Forelimb muscle (tissue), 1 donor: Measurements from ENCODE around the gene C17orf75. TPM values are rescaled to one million over a fixed set of nuclear protein-coding genes. Genes with fewer than 3 reads are reported as not detected.
A peak's percentile ranks its signal among the peaks of the same experiment; 100 is the strongest.
"Not testable (repeated sequence)": the region's sequence is repeated elsewhere in the genome, so short reads cannot be mapped to it uniquely, and the experiment has no call there.

Experiments used
- DNase-seq: peaks from one replicate; pipeline ENCODE4 v3.0.0-alpha.2; 2013; ENCODE audit warnings: low read depth
- polyA plus RNA-seq: library from polyadenylated mRNA; unstranded; fragments of 120-200 nt; gene quantifications from one replicate; pipeline ENCODE4 v1.2.1, GENCODE V29; 2013; ENCODE audit not compliant: insufficient read length

C17orf75 gene
- polyA plus RNA-seq, 1 donor = 17.8 TPM

DNA sequence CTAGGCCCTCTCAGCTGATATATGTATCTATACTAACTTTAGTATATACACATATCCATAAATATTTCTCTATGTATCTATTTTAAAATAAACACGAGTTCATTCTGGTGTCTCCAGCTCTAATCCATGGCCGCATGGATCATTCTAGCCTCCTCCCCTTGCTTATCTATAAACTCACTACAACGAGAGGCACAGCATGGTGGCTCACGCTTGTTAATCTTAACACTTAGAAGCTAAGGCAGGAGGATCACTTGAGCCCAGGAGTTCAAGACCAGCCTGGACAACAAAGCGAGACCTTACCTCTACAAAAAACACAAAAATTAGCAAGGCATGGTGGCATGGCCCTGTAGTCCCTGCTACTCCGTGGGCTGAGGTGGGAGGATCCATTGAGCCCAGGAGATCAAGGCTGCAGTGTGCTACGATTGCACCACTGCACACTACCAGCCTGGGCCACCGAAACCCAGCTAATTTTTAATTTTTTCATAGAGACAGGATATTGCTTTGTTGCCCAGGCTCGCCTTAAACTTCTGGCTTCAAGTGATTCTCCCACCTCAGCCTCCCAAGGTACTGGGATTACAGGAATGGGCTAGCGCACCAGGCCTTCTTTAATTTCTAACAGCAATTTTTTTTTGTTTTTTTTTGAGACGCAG lies 4.1 kb upstream of the C17orf75 start:
- DNase-seq = no peak

DNA sequence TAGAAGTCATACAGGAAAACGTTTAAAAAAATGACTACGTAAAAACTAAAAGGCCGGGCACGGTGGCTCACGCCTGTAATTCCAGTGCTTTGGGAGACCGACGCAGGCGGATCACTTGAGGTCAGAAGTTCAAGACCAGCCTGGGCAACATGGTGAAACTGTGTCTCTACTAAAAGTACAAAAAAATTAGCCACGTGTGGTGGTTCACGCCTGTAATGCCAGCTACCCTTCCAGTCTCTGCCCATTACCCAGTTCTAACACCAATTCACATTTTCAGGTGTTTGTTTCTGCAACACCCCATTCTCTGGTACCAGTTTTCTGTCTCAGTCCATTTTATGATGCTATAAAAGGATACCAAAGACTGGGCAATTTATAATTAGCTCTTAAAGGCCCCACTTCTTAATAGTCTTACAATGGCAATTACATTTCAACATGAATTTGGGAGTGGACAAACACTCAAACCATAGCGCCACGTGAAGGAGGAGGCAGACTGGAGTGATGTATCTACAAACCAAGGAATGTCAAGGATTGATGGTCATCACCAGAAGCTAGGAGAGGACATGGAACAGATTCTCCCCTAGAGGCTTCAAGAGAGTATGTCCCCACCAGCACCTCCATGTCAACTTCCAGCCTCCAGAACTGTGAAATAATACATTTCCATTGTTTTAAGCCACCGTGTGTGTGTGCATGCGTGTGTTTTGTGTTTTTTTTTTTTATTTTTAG lies 791 bp upstream of the C17orf75 start:
- DNase-seq = no peak

DNA sequence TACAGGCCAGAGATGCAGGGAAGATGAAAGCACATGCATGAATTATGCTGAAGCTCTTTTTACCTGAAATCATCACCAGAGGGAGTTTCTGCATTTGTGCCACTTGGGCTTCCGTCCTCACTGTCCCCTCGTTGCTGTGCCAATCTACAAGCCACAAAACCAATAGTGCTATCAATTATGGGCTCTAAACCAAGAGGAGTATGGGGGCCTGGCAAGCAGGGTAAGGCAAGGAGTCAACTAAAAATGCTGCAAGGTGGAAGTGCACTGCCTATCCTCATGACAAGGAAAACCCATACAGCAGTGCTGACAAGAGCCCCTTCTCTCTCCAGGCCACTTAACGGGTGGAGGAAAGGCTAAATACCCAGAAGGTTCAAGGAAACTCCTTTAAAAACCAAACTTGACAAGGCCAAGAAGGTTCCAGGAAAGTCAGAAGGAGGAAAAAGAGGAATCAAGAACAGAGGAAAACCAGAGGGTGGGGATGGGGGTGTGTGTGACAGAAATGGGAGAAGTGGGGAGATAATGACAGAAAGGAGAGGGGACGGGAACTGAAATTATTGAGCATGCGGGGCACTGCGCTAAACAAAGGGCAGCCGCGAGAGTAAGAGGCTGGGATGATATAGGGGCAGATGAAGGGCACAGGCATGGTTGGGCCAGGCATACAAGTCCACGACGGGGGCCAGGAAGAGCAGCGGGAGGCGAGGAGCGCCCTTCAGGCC lies 674 bp downstream of the C17orf75 start:
- no peak for DNase-seq

DNA sequence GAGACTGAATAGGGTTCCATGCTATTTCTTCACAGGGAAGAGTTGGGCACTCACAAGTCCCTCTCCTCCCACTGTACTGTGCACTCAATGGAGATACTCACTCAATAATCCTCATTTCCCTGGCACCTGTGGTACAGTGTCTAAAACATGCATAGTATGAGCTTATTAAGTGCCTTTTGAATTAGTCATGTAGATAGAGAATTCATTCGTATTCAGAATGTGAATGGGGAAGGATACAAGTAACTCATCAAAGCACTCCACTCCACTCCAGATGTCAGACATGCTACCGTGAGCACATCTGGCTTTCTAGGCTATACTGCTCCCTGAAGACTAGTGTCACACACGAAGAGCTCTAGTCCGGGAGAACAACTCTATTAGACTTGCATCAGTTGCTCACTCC lies 6.3 kb downstream of the C17orf75 start:
- DNase-seq = no peak

DNA sequence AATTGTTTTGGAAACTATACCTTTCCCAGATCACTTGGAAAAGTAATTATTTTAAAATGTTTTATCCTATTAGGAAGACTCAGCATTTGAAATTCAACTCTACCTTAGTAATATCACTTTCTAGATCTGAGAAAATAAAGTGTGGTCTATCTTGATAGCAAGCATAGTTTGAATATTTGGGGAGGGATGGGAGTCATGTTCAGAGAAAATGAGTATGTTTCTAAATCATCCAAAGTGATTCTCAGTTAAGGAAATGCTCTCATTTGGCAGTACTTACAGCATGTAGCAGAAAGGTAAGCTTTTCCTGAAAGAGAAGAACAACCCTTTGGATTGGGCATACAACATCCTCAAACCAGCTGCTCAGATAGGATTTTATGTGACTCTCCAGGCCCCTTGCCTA lies 6.9 kb downstream of the C17orf75 start:
- DNase-seq = no peak

- no peak for DNase-seq
These were observed 8.8 kb downstream of the C17orf75 start for GRCh38 chr17:32333187-32333586.

DNA sequence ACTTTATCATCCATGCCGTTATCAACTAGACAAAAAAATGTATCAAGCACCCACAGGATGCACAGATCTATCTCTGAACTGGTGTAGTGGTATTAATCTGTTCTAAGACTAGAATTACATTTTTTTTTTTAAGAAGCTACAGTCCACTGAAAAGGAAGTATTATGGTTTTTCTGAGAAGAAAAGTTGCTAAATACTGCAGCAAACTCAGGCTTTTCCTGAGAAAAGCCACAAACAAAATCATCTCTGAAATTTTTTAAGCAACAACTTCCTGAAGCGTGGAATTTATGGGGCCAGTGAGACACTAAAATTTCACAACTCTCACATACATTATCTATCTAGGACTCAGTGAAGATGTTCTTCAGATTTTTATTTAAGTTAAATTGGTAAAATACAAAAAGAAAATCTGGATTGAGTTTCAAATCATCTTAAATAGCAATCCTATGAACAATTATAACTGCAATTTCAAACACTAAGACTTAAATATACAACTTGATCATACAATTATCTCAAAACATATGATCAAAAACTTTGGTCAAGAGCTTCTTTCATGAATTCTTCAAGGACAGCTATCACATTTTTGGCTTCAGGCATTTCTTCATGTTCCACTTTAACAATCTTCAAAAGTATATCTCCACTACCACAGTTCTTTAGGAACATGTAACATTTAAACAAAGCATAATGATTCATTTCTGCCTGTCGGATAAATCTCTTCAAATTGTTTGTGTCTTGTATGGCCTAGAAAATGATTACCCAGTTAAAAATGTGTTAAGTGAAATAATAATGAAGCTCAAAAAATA lies 10.5 kb downstream of the C17orf75 start:
- no peak for DNase-seq

GRCh38 chr17:32330147-32330546 lies 11.8 kb downstream of the C17orf75 start:
- DNase-seq = no peak

DNA sequence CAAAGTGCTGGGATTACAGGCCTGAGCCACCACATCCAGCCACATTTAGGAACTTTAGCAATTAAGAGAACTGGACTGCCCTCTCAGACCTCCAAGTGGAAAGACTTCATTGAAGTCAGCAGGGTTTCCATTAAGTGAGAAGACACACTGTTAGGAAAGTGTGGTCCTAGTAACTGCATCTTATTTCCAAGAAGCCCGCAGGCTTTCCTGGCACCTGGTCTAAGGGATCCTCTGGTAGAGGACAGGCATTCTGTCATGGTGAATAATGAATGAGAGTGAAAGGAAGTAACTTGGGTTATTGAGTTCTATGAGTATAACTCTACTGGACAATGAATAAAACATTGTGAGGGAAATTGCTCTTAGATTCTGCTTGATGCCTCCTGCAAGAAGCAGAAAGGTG lies 14.1 kb downstream of the C17orf75 start:
- DNase-seq = no peak

GRCh38 chr17:32323811-32324491 lies 18.0 kb downstream of the C17orf75 start:
- DNase-seq = no peak

GRCh38 chr17:32323046-32323445 lies 18.9 kb downstream of the C17orf75 start:
- no peak for DNase-seq

DNA sequence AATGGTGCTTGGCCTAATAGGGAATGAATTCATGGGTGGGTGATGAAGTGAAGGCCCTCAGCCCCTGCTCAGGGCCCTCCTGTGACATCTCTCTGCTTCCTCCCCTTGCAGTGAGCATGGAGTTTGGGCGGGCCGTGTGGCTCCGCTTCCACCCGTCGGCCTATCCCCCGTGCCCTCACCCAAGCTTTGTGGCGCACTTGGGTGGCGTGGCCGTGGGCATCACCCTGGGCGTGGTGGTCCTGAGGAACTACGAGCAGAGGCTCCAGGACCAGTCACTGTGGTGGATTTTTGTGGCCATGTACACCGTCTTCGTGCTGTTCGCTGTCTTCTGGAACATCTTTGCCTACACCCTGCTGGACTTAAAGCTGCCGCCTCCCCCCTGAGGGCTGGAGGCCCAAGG lies 21.1 kb downstream of the C17orf75 start:
- DNase-seq = no peak

DNA sequence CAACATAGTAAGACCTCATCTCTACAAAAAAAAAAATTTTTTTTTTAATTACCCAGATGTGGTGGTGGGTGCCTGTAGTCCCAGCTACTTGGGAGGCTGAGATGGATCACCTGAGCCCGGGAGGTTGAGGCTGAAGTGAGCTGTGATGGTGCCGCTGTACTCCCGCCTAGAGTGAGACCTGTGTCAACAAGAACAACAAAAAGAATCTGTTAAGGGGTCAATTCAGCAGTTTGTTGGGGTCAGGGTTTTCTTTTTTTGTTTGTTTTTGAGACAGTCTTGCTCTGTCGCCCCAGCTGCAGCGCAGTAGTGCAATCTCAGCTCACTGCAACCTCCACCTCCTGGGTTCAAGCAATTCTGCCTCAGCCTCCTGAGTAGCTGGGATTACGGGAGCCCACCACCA lies 21.9 kb downstream of the C17orf75 start:
- not testable (repeated sequence) for DNase-seq

DNA sequence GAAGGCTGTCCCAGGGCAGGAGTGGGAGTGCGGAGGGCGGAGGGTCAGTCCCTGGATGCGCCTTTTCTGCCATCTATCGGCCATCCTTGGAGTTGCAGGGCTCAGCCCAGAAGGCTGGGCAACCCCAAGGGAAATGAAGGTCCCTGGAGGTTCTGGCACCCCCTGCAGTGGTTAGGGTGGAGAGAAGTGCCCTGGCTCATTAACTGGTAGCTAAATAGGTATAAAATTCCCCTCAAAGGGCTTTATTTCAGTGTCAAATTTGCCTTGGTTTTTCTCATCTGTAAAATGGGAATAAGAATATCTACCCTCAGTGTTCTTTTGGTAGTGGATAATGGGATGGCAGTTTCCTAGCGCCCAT lies 22.4 kb downstream of the C17orf75 start:
- DNase-seq = no peak

GRCh38 chr17:32318071-32318470 lies 23.9 kb downstream of the C17orf75 start:
- no peak for DNase-seq

GRCh38 chr17:32317353-32317752 lies 24.6 kb downstream of the C17orf75 start:
- DNase-seq = no peak

DNA sequence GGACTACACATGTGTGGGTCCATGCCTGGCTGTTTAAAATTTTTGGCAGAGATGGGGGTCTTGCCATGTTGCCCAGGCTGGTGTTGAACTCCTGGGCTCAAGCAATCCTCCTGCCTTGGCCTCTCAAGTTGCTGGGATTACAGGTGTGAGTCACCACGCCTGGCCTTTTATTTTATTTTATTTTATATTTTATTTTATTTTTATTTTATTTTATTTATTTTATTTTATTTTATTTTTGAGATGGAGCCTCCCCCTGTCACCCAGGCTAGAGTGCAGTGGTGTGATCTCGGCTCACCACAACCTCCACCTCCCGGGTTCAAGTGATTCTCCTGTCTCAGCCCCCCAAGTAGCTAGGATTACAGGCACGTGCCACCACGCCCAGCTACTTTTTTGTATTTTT lies 25.3 kb downstream of the C17orf75 start:
- DNase-seq = not testable (repeated sequence)

DNA sequence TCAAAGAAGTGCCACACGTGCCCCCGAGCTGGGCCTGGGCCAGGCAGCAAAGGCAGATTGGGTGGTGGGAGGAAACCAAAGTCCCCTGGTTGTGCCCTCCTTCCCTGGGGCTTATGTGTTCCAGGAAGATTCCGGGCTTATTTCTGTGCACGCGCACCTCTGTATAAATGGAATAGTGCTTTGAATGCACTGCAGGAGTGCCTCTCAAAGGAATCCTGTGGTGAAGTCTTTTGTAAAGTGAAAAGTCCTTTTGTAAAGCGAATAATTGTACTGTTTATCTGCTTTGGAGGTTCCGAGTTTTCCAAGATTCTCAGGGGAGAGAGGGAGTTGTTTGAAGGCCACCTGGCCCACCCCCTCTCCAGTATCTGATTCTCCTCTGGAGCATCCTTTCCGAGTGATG lies 26.8 kb downstream of the C17orf75 start:
- no peak for DNase-seq

DNA sequence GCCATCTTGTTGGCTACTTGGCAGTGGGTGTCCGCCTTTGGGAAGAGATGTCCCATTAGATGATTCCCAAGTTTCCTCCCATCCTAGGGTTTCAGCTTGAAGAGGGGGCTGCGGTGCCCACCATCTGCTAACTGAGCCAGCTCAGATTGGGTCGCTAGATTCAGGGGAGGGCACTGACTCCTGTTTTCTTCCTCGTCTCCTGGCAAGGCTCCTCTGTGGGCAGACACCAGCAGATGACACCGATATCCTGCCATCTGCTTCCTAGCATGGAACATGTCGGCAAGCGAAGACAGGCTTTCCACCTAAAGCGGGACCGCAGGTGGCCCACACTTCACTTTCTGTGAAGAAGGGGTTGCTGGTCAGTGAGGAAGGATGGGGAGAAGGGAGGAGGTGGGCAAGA lies 27.3 kb downstream of the C17orf75 start:
- DNase-seq = no peak

DNA sequence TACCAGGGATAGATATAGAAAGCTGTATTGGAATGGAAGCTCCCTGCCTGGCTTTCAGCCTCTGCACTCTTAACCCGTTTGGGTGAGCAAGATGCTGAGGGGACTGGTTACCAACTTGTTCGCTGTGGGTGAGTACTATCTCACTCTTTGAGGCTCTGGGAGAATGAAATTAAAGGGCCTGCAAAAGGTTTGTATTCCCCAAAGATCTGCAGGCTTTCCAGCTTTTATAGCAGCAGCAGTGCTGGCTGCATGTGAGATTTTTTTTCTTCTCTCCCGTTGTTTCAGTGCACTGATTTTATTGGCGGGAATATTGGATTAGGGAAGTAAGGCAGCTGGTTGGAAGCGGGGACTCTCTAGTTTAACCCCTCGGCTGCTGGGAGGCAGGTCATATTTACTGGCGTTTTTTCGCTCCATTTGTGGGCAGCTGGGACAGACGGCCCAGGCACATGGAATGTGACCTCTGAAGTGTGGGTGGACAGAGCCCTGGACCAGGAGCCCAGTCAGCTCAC lies 30.9 kb downstream of the C17orf75 start:
- DNase-seq = peak; percentile 57

- no peak for DNase-seq
These were observed 34.3 kb downstream of the C17orf75 start for GRCh38 chr17:32307658-32308057.
